ENCODE data around the gene WWOX. TPM values are rescaled to one million over a fixed set of nuclear protein-coding genes. Genes with fewer than 3 reads are reported as not detected.

WWOX gene
- total and polyA plus RNA-seq, 2 of the 8 experiments (the other 6 are each of a cell fraction or from before 2014, with no cell fraction given) = 5.4 to 16.7 TPM

- TF ChIP-seq, protein P1, sequence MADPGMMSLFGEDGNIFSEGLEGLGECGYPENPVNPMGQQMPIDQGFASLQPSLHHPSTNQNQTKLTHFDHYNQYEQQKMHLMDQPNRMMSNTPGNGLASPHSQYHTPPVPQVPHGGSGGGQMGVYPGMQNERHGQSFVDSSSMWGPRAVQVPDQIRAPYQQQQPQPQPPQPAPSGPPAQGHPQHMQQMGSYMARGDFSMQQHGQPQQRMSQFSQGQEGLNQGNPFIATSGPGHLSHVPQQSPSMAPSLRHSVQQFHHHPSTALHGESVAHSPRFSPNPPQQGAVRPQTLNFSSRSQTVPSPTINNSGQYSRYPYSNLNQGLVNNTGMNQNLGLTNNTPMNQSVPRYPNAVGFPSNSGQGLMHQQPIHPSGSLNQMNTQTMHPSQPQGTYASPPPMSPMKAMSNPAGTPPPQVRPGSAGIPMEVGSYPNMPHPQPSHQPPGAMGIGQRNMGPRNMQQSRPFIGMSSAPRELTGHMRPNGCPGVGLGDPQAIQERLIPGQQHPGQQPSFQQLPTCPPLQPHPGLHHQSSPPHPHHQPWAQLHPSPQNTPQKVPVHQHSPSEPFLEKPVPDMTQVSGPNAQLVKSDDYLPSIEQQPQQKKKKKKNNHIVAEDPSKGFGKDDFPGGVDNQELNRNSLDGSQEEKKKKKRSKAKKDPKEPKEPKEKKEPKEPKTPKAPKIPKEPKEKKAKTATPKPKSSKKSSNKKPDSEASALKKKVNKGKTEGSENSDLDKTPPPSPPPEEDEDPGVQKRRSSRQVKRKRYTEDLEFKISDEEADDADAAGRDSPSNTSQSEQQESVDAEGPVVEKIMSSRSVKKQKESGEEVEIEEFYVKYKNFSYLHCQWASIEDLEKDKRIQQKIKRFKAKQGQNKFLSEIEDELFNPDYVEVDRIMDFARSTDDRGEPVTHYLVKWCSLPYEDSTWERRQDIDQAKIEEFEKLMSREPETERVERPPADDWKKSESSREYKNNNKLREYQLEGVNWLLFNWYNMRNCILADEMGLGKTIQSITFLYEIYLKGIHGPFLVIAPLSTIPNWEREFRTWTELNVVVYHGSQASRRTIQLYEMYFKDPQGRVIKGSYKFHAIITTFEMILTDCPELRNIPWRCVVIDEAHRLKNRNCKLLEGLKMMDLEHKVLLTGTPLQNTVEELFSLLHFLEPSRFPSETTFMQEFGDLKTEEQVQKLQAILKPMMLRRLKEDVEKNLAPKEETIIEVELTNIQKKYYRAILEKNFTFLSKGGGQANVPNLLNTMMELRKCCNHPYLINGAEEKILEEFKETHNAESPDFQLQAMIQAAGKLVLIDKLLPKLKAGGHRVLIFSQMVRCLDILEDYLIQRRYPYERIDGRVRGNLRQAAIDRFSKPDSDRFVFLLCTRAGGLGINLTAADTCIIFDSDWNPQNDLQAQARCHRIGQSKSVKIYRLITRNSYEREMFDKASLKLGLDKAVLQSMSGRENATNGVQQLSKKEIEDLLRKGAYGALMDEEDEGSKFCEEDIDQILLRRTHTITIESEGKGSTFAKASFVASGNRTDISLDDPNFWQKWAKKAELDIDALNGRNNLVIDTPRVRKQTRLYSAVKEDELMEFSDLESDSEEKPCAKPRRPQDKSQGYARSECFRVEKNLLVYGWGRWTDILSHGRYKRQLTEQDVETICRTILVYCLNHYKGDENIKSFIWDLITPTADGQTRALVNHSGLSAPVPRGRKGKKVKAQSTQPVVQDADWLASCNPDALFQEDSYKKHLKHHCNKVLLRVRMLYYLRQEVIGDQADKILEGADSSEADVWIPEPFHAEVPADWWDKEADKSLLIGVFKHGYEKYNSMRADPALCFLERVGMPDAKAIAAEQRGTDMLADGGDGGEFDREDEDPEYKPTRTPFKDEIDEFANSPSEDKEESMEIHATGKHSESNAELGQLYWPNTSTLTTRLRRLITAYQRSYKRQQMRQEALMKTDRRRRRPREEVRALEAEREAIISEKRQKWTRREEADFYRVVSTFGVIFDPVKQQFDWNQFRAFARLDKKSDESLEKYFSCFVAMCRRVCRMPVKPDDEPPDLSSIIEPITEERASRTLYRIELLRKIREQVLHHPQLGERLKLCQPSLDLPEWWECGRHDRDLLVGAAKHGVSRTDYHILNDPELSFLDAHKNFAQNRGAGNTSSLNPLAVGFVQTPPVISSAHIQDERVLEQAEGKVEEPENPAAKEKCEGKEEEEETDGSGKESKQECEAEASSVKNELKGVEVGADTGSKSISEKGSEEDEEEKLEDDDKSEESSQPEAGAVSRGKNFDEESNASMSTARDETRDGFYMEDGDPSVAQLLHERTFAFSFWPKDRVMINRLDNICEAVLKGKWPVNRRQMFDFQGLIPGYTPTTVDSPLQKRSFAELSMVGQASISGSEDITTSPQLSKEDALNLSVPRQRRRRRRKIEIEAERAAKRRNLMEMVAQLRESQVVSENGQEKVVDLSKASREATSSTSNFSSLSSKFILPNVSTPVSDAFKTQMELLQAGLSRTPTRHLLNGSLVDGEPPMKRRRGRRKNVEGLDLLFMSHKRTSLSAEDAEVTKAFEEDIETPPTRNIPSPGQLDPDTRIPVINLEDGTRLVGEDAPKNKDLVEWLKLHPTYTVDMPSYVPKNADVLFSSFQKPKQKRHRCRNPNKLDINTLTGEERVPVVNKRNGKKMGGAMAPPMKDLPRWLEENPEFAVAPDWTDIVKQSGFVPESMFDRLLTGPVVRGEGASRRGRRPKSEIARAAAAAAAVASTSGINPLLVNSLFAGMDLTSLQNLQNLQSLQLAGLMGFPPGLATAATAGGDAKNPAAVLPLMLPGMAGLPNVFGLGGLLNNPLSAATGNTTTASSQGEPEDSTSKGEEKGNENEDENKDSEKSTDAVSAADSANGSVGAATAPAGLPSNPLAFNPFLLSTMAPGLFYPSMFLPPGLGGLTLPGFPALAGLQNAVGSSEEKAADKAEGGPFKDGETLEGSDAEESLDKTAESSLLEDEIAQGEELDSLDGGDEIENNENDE (IDR thresholded peaks at IDR 0.05; ENCODE audit: insufficient replicate concordance, low read length) = no peak
- TF ChIP-seq HDAC6 (IDR thresholded peaks at IDR 0.05; ENCODE audit: low read depth, low read length) = no peak
- no peak for TF ChIP-seq SUZ12 (IDR thresholded peaks at IDR 0.05; ENCODE audit: low read length)
- no peak for TF ChIP-seq JUN (IDR thresholded peaks at IDR 0.05; ENCODE audit: low read depth, low read length)
- TF ChIP-seq EGR1 (IDR thresholded peaks at IDR 0.05; ENCODE audit: borderline replicate concordance, low read depth, low read length) = no peak
- no peak for TF ChIP-seq MAX (IDR thresholded peaks at IDR 0.05)
- no peak for TF ChIP-seq EZH2 (IDR thresholded peaks at IDR 0.05; ENCODE audit: low read depth, low read length, severe bottlenecking)
- no peak for TF ChIP-seq SRF (IDR thresholded peaks at IDR 0.05; ENCODE audit: low read depth, low read length)
These were observed 797.8 kb downstream of the WWOX start (continued) for GRCh38 chr16:78897299-78897698.

All from H1 (cell line).